Dendritic cell treated with granulocyte-macrophage colony-stimulating factor and Interleukin-4, amounts not matched to agents 40 ng/mL and 50 ng/mL, for 4 days (primary cell): Measurements from ENCODE around the gene UNKL.

ENCODE experiments used
- H3K27ac Mint-ChIP-seq: one replicate; pipeline ENCODE4 v1.8.0; 2022; ENCODE audit warnings: mild to moderate bottlenecking, mixed read lengths
- H3K27me3 Mint-ChIP-seq: one replicate; pipeline ENCODE4 v1.8.0; 2022; ENCODE audit warnings: mild to moderate bottlenecking, mixed read lengths
- H3K36me3 Mint-ChIP-seq: one replicate; pipeline ENCODE4 v1.8.0; 2022; ENCODE audit warnings: low read depth, mixed read lengths
- H3K4me1 Mint-ChIP-seq: one replicate; pipeline ENCODE4 v1.8.0; 2022; ENCODE audit warnings: low read depth, mixed read lengths
- H3K4me3 Mint-ChIP-seq: one replicate; pipeline ENCODE4 v1.8.0; 2022; ENCODE audit warnings: mild to moderate bottlenecking, moderate library complexity, mixed read lengths
- H3K9me3 Mint-ChIP-seq: one replicate; pipeline ENCODE4 v1.8.0; 2022; ENCODE audit warnings: mixed read lengths
- intact Hi-C: fragments of 100-400 bp; cut with micrococcal nuclease; formaldehyde crosslinking; loops from one replicate; pipeline ENCODE4 v1.15.0; 2022

The UNKL gene

GRCh38 chr16:1361685-1362360 is 52.7 kb downstream of the UNKL start:
- H3K36me3 Mint-ChIP-seq, result peaks cover 92% of the 10 kb centered on the region
- intact Hi-C loops, result loop anchor here (10.0 kb wide), 1 partner anchor 53 kb away; the partner anchor contains the start of gene UNKL
- peaks cover 24% of the 10 kb centered on the region for H3K4me1 Mint-ChIP-seq
- no peaks in the 10 kb centered on the region for H3K27me3 Mint-ChIP-seq
- H3K27ac Mint-ChIP-seq, result no peak overlapping the region
- no peaks in the 10 kb centered on the region for H3K9me3 Mint-ChIP-seq
- H3K4me3 Mint-ChIP-seq, result no peak overlapping the region

- Mint-ChIP-seq H3K27ac (no peak overlapping the region), H3K36me3 (peaks cover 87% of the 10 kb centered on the region), H3K4me3 (no peak overlapping the region), H3K27me3 (no peaks in the 10 kb centered on the region), H3K4me1 (peaks cover 61% of the 10 kb centered on the region), H3K9me3 (no peaks in the 10 kb centered on the region)
- intact Hi-C loops, result no loop called here
Observed at GRCh38 chr16:1357906-1358566, 56.5 kb downstream of the UNKL start.

DNA sequence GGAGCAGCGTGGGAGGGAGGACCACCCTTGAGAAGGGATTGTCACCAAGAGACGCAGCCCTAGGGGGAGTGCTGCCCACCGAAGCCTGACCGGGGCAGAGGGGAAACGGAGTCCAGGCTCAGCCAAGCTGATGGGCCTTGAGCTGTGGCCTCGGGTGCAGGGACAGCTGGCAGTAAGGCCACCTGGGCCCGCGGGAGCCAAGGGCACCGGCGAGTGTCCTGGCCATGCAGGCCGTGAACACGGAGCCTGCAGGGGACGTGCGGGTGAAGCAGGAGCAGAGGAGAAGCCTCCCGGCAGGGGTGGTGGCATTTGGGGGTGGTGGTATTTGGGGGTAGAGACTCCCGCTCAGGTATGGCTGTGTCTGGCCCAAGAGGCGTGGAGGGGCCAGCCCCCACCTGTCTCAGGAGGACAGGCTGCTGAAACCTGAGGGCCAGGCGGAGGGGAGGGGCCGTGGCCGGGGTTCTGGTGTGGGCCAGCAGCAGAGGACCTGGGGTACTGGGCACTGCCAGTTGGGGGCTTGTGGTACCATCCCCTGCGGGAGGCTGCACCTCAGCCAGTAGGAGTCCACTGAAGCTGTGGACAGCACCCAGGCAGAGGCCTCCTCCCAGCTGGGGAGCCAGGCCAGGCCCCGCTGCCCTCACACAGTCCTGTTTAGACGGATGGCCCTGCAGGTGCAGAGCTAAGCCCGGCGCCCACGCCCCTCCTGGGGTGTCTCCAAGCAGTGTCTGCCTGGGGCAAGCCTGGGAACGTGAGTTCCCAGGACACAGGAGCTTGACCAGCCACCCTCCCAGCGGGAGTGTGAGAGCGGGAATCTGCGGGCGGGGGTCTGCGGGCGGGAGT is 58.2 kb downstream of the UNKL start:
- Mint-ChIP-seq H3K27ac (peak overlapping the region; percentile 45), H3K4me1 (peaks cover 63% of the 10 kb centered on the region)

DNA sequence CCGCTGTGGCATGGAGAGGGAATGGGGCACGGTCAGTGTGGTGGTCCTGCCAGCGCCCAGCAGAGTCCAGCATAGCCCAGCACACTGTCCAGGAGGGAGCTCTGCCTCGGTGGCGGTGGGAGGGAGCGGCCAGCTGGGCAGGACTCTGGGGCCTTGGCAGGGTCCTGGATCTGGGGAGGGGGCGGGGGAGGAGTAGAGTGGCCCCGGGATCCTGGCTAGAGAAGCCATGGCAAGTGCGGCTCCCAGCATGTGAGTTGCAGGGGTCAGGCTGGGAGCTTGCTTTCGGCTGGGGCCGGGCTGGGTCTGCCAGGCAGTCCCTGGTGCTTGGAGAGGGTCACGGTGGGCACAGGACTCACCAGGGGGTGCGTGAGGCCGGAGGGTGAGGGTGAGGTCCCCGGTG is 58.9 kb downstream of the UNKL start:
- peaks cover 69% of the 10 kb centered on the region for H3K36me3 Mint-ChIP-seq
- peaks cover 67% of the 10 kb centered on the region for H3K4me1 Mint-ChIP-seq
- H3K27ac Mint-ChIP-seq, result peak overlapping the region; percentile 45
- no peaks in the 10 kb centered on the region for H3K27me3 Mint-ChIP-seq
- H3K4me3 Mint-ChIP-seq, result no peak overlapping the region
- intact Hi-C loops, result no loop called here
- no peaks in the 10 kb centered on the region for H3K9me3 Mint-ChIP-seq

More for the DNA sequence above, 58.2 kb downstream of the UNKL start:
- Mint-ChIP-seq H3K4me3 (no peak overlapping the region), H3K27me3 (no peaks in the 10 kb centered on the region), H3K36me3 (peaks cover 76% of the 10 kb centered on the region), H3K9me3 (no peaks in the 10 kb centered on the region)
- intact Hi-C loops, result no loop called here

DNA sequence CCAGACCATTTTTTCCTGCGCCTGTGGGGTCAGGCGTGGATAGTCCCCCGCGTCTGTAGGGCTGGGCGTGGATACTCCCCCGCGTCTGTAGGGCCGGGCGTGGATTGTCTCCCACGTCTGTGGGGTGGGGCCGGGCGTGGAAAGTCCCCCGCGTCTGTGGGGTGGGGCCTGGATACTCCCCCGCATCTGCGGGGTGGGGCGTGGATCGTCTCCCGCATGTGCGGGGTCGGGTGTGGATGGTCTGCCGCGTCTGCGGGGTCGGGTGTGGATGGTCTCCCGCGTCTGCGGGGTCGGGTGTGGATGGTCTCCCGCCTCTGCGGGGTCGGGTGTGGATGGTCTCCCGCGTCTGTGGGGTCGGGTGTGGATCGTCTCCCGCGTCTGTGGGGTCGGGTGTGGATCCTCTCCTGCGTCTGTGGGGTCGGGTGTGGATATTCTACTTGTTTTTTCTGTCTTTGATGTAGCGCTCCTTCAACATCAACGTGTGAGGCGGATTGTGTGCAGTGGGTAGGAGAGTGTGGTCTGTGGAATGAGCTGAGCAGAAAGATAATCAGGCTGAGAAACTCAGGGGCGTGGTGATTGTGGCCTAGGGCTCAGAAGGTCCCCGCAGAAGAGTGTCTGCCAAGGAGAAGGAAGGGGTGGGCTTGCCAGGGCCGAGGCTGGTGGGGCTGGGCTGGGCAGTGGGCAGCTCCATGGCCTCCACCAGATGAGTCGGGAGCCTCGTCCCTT is 59.5 kb downstream of the UNKL start:
- intact Hi-C loops, result loop anchor here (5.0 kb wide), 1 partner anchor 43 kb away; no protein-coding TSS in a partner anchor
- Mint-ChIP-seq H3K4me3 (no peak overlapping the region), H3K36me3 (peaks cover 69% of the 10 kb centered on the region), H3K4me1 (peaks cover 73% of the 10 kb centered on the region), H3K27ac (peak overlapping the region; percentile 1), H3K9me3 (no peaks in the 10 kb centered on the region), H3K27me3 (no peaks in the 10 kb centered on the region)

- no peaks in the 10 kb centered on the region for H3K9me3 Mint-ChIP-seq
- H3K27me3 Mint-ChIP-seq, result no peaks in the 10 kb centered on the region
- intact Hi-C loops, result loop anchor here (5.0 kb wide), 1 partner anchor 39 kb away; no protein-coding TSS in a partner anchor
- peaks cover 56% of the 10 kb centered on the region for H3K4me1 Mint-ChIP-seq
- peaks cover 75% of the 10 kb centered on the region for H3K36me3 Mint-ChIP-seq
- peak within 1 kb of the TSS; percentile 90 for H3K27ac Mint-ChIP-seq
- peak within 1 kb of the TSS; percentile 89 for H3K4me3 Mint-ChIP-seq
Observed at GRCh38 chr16:1351582-1352362, 62.7 kb downstream of the UNKL start, which contains the start of the genes GNPTG and TSR3. Gene GNPTG (plus strand): TSS chr16:1351931. CDS start chr16:1351966, 35 bp downstream. Gene TSR3 (minus strand): TSS chr16:1351878. CDS start chr16:1351804, 74 bp downstream.

GRCh38 chr16:1351215-1351581 is 63.3 kb downstream of the UNKL start:
- H3K4me3 Mint-ChIP-seq, result peak overlapping the region; percentile 89
- intact Hi-C loops, result loop anchor here (5.0 kb wide), 1 partner anchor 39 kb away; no protein-coding TSS in a partner anchor
- peaks cover 50% of the 10 kb centered on the region for H3K4me1 Mint-ChIP-seq
- no peaks in the 10 kb centered on the region for H3K27me3 Mint-ChIP-seq
- peak overlapping the region; percentile 90 for H3K27ac Mint-ChIP-seq
- no peaks in the 10 kb centered on the region for H3K9me3 Mint-ChIP-seq
- H3K36me3 Mint-ChIP-seq, result peaks cover 69% of the 10 kb centered on the region

DNA sequence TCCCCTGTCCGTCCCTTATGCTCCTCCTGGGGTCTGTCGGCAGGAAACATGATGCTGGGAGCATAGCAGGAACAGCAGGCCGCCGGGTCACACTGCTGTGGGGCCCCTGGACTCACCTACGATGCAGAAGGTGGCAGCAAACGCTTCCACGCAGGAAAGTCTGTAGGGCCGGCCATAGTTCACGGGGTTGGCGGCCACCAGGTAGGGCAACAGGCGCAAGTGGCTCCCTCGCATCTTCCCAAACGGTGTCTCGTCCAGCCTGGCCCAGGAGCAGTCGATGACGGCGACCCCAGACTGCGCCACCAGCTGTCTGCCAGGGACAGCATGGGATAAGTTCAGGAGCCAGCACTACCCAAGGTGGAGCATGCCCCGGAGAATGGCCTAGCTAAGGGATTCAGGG is 63.8 kb downstream of the UNKL start:
- Mint-ChIP-seq H3K4me3 (peak overlapping the region; percentile 89), H3K27me3 (no peaks in the 10 kb centered on the region), H3K4me1 (peaks cover 45% of the 10 kb centered on the region), H3K27ac (peak overlapping the region; percentile 90), H3K36me3 (peaks cover 64% of the 10 kb centered on the region), H3K9me3 (no peaks in the 10 kb centered on the region)
- intact Hi-C loops, result loop anchor here (5.0 kb wide), 1 partner anchor 38 kb away; no protein-coding TSS in a partner anchor

- H3K4me1 Mint-ChIP-seq, result peaks cover 38% of the 10 kb centered on the region
- intact Hi-C loops, result loop anchor here (5.0 kb wide), 1 partner anchor 38 kb away; no protein-coding TSS in a partner anchor
- H3K27me3 Mint-ChIP-seq, result no peaks in the 10 kb centered on the region
- peaks cover 61% of the 10 kb centered on the region for H3K36me3 Mint-ChIP-seq
- no peak overlapping the region for H3K4me3 Mint-ChIP-seq
- peak overlapping the region; percentile 90 for H3K27ac Mint-ChIP-seq
- no peaks in the 10 kb centered on the region for H3K9me3 Mint-ChIP-seq
Observed at GRCh38 chr16:1349951-1350350, 64.6 kb downstream of the UNKL start.

GRCh38 chr16:1349351-1349750 is 65.2 kb downstream of the UNKL start:
- intact Hi-C loops, result no loop called here
- Mint-ChIP-seq H3K36me3 (peaks cover 55% of the 10 kb centered on the region), H3K4me3 (no peak overlapping the region), H3K9me3 (no peaks in the 10 kb centered on the region), H3K4me1 (peaks cover 32% of the 10 kb centered on the region), H3K27ac (no peak overlapping the region), H3K27me3 (no peaks in the 10 kb centered on the region)

GRCh38 chr16:1348926-1349325 is 65.6 kb downstream of the UNKL start:
- no peaks in the 10 kb centered on the region for H3K9me3 Mint-ChIP-seq
- H3K4me1 Mint-ChIP-seq, result peaks cover 32% of the 10 kb centered on the region
- H3K4me3 Mint-ChIP-seq, result no peak overlapping the region
- peaks cover 50% of the 10 kb centered on the region for H3K36me3 Mint-ChIP-seq
- H3K27ac Mint-ChIP-seq, result no peak overlapping the region
- intact Hi-C loops, result no loop called here
- no peaks in the 10 kb centered on the region for H3K27me3 Mint-ChIP-seq

- H3K27me3 Mint-ChIP-seq, result peaks cover 2% of the 10 kb centered on the region
- peaks cover 45% of the 10 kb centered on the region for H3K36me3 Mint-ChIP-seq
- H3K27ac Mint-ChIP-seq, result no peak overlapping the region
- intact Hi-C loops, result no loop called here
- no peak overlapping the region for H3K4me3 Mint-ChIP-seq
- peaks cover 32% of the 10 kb centered on the region for H3K4me1 Mint-ChIP-seq
- H3K9me3 Mint-ChIP-seq, result no peaks in the 10 kb centered on the region
Observed at GRCh38 chr16:1348441-1348840, 66.1 kb downstream of the UNKL start.
